HEK293T (cell line): Measurements from ENCODE around the gene ECI1.

Experiments used
- CTCF ChIA-PET: fragments of 350-600 bp; formaldehyde crosslinking; extraction: SDS; loops from one replicate; lab custom pipeline; 2021; ENCODE audit warnings: antibody characterized with exemption, inconsistent platforms; lab: Yijun Ruan, JAX
- POLR2A ChIA-PET: fragments of 350-600 bp; formaldehyde crosslinking; extraction: SDS; loops from one replicate; lab custom pipeline; 2020; ENCODE audit warnings: antibody characterized with exemption, inconsistent platforms; lab: Yijun Ruan, JAX
- DNase-seq: peaks from one replicate; pipeline ENCODE4 v3.0.0; 2012; ENCODE audit warnings: mixed read lengths; ENCODE audit errors: extremely low spot score
- ARNT ChIP-seq: fragments of 450-650 bp; IDR thresholded peaks from 2 replicates; pipeline ENCODE4 v1.6.1; 2017; ENCODE audit warnings: mild to moderate bottlenecking
- BHLHE40 ChIP-seq: fragments of 450-650 bp; IDR thresholded peaks from 2 replicates; pipeline ENCODE4 v1.6.1; 2016; ENCODE audit warnings: mild to moderate bottlenecking, moderate library complexity, borderline replicate concordance
- CTBP1 ChIP-seq: fragments of 450-650 bp; IDR thresholded peaks from 2 replicates; pipeline ENCODE4 v1.6.1; 2016; ENCODE audit warnings: borderline replicate concordance
- ELF4 ChIP-seq: fragments of 450-650 bp; IDR thresholded peaks from 2 replicates; pipeline ENCODE4 v1.6.1; 2017; ENCODE audit warnings: antibody characterized with exemption
- FOXA1 ChIP-seq: fragments of 450-650 bp; IDR thresholded peaks from 2 replicates; pipeline ENCODE4 v1.6.1; 2016; ENCODE audit warnings: mild to moderate bottlenecking
- FOXK2 ChIP-seq: fragments of 450-650 bp; IDR thresholded peaks from 2 replicates; pipeline ENCODE4 v1.6.1; 2016; ENCODE audit warnings: mild to moderate bottlenecking
- FOXM1 ChIP-seq: fragments of 450-650 bp; IDR thresholded peaks from 2 replicates; pipeline ENCODE4 v1.6.1; 2017; ENCODE audit warnings: mild to moderate bottlenecking, borderline replicate concordance
- HDGF ChIP-seq: fragments of 450-650 bp; IDR thresholded peaks from 2 replicates; pipeline ENCODE4 v1.6.1; 2017; ENCODE audit warnings: antibody characterized with exemption, borderline replicate concordance
- L3MBTL2 ChIP-seq: fragments of 450-650 bp; conservative IDR thresholded peaks from 2 replicates; pipeline ENCODE4 v1.6.1; 2016; ENCODE audit warnings: mild to moderate bottlenecking
- LEF1 ChIP-seq: fragments of 450-650 bp; IDR thresholded peaks from 2 replicates; pipeline ENCODE4 v1.6.1; 2017; ENCODE audit warnings: mild to moderate bottlenecking, borderline replicate concordance
- NFRKB ChIP-seq: fragments of 450-650 bp; IDR thresholded peaks from 2 replicates; pipeline ENCODE4 v1.6.1; 2016; ENCODE audit warnings: mild to moderate bottlenecking, moderate library complexity
- PKNOX1 ChIP-seq: fragments of 450-650 bp; IDR thresholded peaks from 2 replicates; pipeline ENCODE4 v1.6.1; 2016
- SP1 ChIP-seq: fragments of 450-650 bp; IDR thresholded peaks from 2 replicates; pipeline ENCODE4 v1.6.1; 2017
- SUZ12 ChIP-seq: fragments of 450-650 bp; IDR thresholded peaks from 2 replicates; pipeline ENCODE4 v1.6.1; 2016; ENCODE audit warnings: mild to moderate bottlenecking
- TARDBP ChIP-seq: fragments of 450-650 bp; IDR thresholded peaks from 2 replicates; pipeline ENCODE4 v1.6.1; 2016
- ZNF384 ChIP-seq: fragments of 450-650 bp; IDR thresholded peaks from 2 replicates; pipeline ENCODE4 v1.6.1; 2016

ECI1 gene

DNA sequence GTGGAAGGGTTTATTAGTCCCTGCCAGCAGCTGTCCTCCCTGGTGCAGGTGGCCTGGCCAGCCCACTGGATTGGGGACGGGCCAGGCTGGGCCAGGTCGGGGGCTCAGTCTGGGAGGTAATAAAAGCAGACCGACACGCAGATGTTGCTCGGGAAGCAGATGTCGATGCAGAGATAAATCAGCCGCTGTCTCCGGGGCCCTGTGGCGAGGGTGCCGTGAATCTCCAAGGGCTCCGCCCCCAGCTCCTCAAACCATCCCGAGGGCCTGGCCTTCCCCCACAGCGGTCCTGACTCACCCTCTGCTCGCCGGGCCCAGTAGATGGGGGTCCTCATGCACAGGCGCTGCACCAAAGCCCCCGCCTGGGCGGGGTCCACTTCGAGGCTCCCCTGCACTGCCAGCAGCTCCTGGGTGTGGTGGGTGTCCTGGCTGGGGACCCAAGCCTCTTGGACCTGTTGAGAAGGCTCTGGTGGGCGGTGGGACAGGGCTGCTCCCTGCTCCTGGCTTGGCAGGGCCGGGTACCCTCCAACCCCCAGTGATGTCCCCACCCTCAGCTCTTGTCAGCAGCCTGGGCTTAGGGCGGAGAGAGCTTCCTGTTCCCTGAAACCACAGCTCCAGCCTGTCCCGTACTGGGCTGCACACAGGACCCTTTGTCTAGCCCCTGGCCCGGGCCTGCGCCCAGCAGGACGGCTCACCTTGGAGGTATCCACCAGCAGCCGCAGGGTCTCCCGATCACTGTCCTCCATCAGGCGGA, 42.0 kb downstream of the ECI1 start:
- ChIA-PET CTCF (no interaction called here), POLR2A (interaction anchor here (1.0 to 2.0 kb wide), 4 partner anchors 9 to 55 kb away, joined by 3 to 8 read pairs (median 4); partner anchors contain the start of genes ECI1 and TRAF7)
- no peak for DNase-seq
- TF ChIP-seq BHLHE40 (no peak), FOXM1 (no peak), TARDBP (no peak), FOXK2 (no peak), PKNOX1 (no peak), SUZ12 (no peak)

GRCh38 chr16:2208772-2209171, 42.6 kb downstream of the ECI1 start:
- ChIA-PET POLR2A (interaction anchor here (1.0 to 2.0 kb wide), 3 partner anchors 10 to 54 kb away, joined by 3 to 8 read pairs (median 4); partner anchors contain the start of genes ECI1 and TRAF7), CTCF (no interaction called here)
- TF ChIP-seq LEF1 (no peak), FOXK2 (no peak), SP1 (no peak), NFRKB (no peak), CTBP1 (no peak), PKNOX1 (no peak), L3MBTL2 (no peak), TARDBP (no peak), HDGF (no peak), BHLHE40 (no peak), FOXM1 (no peak)
- DNase-seq, result no peak

DNA sequence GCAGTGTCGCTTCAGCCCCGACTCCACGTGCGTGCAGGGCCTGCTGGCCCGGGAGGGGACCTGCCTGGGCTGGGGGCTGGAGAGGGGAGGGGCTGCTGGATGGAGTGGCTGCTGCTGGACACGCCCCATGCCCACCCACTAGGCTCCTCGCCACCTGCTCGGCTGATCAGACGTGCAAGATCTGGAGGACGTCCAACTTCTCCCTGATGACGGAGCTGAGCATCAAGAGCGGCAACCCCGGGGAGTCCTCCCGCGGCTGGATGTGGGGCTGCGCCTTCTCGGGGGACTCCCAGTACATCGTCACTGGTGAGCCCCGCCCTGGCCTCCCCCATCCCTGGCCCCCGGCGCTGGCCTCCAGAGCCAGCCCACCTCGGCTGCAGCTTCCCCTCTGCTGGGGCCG, 43.1 kb downstream of the ECI1 start:
- no peak for TF ChIP-seq BHLHE40
- no peak for TF ChIP-seq ELF4
- TF ChIP-seq CTBP1, result no peak
- no peak for TF ChIP-seq LEF1
- TF ChIP-seq ZNF384, result no peak
- no peak for TF ChIP-seq TARDBP
- ChIA-PET CTCF (no interaction called here), POLR2A (interaction anchor here (1.0 to 2.0 kb wide), 3 partner anchors 10 to 53 kb away, joined by 3 to 8 read pairs (median 4); partner anchors contain the start of genes ECI1 and TRAF7)
- DNase-seq, result no peak

DNA sequence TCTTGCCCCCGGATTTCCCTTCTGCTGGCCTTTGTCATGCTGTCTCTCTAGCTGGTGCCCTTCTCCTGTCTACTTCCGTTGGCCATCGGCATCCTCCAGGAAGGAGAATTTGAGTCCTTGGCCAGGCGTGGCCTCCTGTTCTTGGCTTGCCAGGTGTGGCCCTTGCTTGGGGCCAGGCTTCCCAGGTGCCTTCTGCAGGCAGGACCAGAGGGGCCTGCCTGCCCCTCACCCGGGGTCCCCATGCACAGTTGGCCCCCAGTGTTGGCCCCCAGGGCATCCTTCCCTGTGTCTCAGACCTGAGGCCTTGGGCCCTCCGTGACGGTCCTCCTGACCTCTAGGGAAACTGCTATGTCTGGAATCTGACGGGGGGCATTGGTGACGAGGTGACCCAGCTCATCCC, 43.5 kb downstream of the ECI1 start:
- TF ChIP-seq BHLHE40, result no peak
- TF ChIP-seq LEF1, result no peak
- no peak for TF ChIP-seq L3MBTL2
- no peak for TF ChIP-seq FOXK2
- no peak for TF ChIP-seq HDGF
- no peak for TF ChIP-seq ZNF384
- TF ChIP-seq NFRKB, result no peak
- no peak for TF ChIP-seq CTBP1
- TF ChIP-seq TARDBP, result no peak
- TF ChIP-seq ELF4, result no peak
- no peak for TF ChIP-seq ARNT
- TF ChIP-seq SUZ12, result no peak
- no peak for TF ChIP-seq FOXA1
- ChIA-PET POLR2A (interaction anchor here (1.6 kb wide), 1 partner anchor 44 kb away, joined by 4 read pairs; the partner anchor contains the start of gene ECI1), CTCF (no interaction called here)
- DNase-seq, result no peak

- no peak for DNase-seq
- CTCF ChIA-PET, result no interaction called here
- no peak for TF ChIP-seq FOXM1
- TF ChIP-seq TARDBP, result no peak
- TF ChIP-seq ARNT, result no peak
- TF ChIP-seq BHLHE40, result no peak
- TF ChIP-seq ELF4, result no peak
- no peak for TF ChIP-seq L3MBTL2
- POLR2A ChIA-PET, result interaction anchor here (0.9 to 2.9 kb wide), 5 partner anchors 9 to 184 kb away, joined by 3 to 12 read pairs (median 6); partner anchors contain the start of genes ECI1 and TRAF7
Measured at GRCh38 chr16:2206780-2207433, 44.5 kb downstream of the ECI1 start.

- TF ChIP-seq NFRKB, result no peak
- DNase-seq, result no peak
- ChIA-PET POLR2A (interaction anchor here (1.3 to 2.9 kb wide), 5 partner anchors 8 to 184 kb away, joined by 3 to 12 read pairs (median 9); partner anchors contain the start of genes ECI1, PGP and TRAF7), CTCF (no interaction called here)
Measured at GRCh38 chr16:2206420-2206779, 45.0 kb downstream of the ECI1 start.

- ChIA-PET POLR2A (interaction anchor here (1.3 to 2.9 kb wide), 7 partner anchors 9 to 183 kb away, joined by 3 to 12 read pairs (median 9); partner anchors contain the start of genes ECI1, PGP and TRAF7), CTCF (no interaction called here)
- no peak for DNase-seq
- TF ChIP-seq FOXA1 (no peak), FOXM1 (no peak)
Measured at GRCh38 chr16:2205967-2206313, 45.4 kb downstream of the ECI1 start.
